ENCODE measurements around the gene RFFL.

DNA sequence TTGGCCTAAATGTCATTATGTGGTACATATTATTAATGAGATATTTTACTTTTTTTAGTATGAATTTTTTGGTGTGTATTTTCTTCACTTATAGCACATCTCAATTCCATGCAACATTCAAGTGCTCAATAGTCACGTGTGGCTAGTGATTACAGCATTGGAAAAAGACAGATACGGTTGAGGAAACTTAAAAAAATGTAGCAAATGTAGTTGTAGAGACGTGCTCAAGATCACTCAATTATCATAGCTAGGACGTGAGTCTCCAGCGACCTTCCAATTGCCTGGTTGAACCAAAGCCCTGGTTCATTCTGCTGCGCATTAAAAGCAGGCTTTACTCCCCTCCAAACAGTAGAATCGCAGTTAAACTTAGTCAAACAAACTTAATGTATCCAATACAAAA is 84.4 kb downstream of the RFFL start:
- TF ChIP-seq EZH2 (IDR thresholded peaks at IDR 0.05; ENCODE audit: insufficient read depth, poor library complexity, severe bottlenecking) (no peak), EZH2phosphoT487 (IDR thresholded peaks at IDR 0.05; ENCODE audit: insufficient read depth, low read depth) (no peak)
